ENCODE data around the gene SPAG16.

- TF ChIP-seq CTCF (conservative IDR thresholded peaks at IDR 0.05 in 1 of 2, IDR thresholded peaks at IDR 0.05 in 1 of 2; ENCODE audit: low read depth in 1 of 2, low read length in 2 of 2): no peak
- TF ChIP-seq EZH2 (IDR thresholded peaks at IDR 0.05; ENCODE audit: low read length, missing control alignments): no peak
Measured at GRCh38 chr2:214451516-214452275, 1167.4 kb downstream of the SPAG16 start.

Measured in fibroblast of lung (primary cell).